ENCODE results near the gene ASB6. TPM values are rescaled to one million over a fixed set of nuclear protein-coding genes. Genes with fewer than 3 reads are reported as not detected.
"Not testable (repeated sequence)": the region's sequence is repeated elsewhere in the genome, so short reads cannot be mapped to it uniquely, and the experiment has no call there.

The ASB6 gene
- total RNA-seq, 1 donor from 2014 or later, result 14.6 TPM

DNA sequence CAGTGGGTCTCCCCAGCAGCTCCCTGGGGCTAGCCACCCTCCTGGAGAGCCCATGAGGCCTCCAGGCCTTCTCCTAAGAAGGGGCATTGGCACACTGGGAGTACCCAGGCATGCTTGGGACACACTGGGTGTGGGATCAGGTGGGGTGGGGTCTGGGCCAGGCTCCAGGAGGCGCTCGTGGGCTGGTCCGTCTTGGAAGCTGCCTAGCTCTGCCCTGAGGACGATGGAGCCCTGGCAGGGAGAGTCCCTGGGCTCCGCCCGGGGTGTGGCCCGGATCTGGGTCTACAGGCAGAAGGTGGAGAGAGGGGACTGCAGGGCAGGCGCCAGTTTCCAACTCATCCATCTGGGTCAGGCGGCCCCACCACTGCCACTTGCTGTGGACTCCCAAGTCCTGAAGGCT is 25.9 kb upstream of the ASB6 start:
- no peak for DNase-seq (ENCODE audit: low spot score)

DNA sequence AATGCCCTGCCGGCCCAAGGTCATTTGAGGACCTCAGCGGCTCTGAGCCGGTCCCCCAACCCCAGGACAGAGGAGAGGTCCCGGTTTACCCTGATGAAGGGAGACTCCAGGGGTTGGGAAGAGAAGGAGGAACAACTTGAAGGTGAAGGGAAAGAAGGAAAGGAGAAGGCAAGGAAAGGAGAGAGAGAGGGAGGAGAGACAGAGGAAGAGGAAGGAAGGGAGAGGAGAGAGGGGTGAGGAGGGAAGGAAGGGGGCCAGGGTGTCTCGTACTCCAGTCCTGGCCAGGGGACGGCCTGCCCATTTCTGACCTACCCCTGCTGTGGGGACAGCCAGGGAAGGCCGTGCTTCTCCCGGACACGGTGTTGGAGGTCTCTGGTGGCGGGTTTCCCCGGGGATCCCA is 25.4 kb upstream of the ASB6 start:
- DNase-seq (ENCODE audit: low spot score), result no peak

DNA sequence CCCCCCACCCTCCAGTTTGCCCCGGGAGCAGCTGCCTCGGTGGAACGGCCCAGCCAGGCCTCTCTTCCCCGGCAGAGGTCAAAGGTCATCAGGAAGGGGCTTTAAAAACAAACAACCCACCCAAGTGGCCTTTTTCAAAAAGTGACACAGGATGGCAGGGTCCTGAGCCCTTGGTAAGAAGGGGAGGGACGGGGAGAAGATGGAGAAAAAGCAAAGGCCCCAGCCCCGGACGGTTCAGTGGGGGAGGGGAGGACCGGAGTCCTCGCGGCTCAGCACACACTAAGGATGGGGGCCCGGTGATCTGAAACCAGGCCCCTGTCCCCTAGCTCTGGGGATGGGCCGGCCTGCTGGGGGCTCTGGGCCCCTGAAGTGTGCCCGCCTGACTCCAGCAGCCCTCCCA is 24.6 kb upstream of the ASB6 start:
- DNase-seq (ENCODE audit: low spot score), result no peak

DNA sequence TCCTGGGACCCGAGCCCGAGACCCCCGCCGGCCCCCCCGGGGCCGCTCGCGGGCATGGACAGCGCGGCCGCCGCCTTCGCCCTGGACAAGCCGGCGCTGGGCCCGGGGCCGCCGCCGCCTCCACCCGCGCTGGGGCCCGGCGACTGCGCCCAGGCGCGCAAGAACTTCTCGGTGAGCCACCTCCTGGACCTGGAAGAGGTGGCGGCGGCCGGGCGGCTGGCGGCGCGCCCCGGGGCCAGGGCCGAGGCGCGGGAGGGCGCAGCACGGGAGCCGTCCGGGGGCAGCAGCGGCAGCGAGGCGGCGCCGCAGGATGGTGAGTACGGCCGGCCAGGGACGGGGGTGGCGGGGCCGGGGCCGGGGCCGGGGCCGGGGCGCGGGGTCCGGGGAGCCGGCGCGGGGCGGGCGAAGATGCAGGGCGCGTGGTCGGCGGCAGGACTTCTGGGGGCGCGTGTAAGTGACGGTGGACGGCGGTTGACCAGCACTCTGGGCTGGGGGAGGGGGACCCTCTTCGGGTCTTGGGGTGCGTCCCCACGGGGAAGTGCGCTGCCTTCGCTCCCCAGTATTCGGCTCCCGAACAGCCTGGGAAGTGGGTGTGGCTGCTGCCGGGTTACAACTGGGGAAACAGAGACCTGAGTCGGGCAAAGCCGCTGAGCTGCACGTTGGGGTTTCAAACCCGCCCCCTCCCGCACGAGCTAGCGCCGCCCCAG is 24.0 kb upstream of the ASB6 start:
- DNase-seq (ENCODE audit: low spot score), result no peak

DNA sequence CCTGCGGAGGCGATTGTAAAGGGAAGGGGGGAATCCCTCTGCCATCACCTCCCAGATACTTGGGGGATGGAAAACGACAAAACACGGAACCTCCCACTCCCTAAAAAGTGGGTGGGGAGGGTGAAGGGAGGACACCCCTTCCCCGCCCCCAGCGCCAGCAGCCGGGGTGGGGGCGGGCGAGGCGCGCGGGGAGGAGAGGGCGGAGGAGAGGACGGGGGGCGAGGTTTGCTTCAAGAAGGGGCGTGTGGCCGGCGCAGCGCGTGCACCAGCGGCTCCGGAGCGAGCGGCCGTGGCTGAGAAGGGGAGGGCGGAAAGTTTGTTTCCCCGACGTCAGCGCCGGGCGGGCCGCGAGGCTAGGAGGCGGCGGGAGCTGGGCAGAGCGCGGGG is 23.4 kb upstream of the ASB6 start, which contains the start of gene PRRX2:
TSS of gene PRRX2 (plus strand) at position 259 of the 387 bp plus-strand sequence. CDS start 221 bp downstream, outside the sequence.
- DNase-seq (ENCODE audit: low spot score), result no peak

DNA sequence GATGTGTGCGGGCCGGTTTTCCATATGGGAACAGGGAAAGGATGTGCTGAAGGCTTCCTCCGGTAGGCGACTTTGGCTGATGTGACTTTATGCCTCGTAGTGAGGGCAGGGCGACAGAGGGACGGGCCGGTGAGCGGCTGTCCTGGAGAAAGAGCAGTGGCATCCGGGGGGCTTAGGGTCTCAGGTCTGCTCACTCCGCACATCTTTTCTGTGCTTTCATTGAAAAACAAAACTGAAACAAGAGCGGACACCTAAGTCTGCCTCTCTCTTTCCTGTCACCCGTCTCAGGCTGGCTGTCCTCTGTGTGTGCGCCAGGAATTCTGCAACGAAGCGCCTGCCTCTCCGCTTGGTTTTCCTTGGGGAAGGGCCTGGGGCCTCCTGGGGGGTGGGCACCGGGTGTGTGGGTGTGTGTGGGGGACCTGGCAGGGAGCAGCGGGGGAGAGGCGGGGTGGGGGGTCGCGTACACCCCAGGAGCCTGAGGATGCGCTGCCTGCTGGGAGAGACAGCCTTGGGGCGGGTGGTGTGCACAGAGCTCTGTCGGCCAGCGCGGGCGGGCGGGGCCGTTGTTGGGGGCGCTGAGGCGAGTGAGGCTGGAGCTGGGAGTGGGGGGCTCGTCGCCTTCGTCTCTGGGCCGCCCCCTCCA is 22.9 kb upstream of the ASB6 start:
- no peak for DNase-seq (ENCODE audit: low spot score)

DNA sequence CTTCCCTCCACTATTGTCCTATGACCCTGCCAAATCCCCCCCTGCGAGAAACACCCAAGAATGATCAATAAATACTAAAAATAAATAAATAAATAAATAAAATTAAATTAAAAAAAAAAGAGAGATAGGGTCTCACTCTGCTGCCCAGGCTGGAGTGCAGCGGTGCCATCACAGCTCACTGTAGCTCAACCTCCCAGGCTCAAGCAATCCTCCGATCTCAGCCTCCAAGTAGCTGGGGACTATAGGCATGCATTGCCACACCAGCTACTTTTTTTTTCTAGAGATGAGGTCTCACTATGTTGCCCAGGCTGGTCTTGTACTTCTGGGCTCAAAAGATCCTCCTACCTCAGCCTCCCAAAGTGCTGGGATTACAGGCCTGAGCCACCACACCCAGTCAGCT is 20.3 kb upstream of the ASB6 start:
- DNase-seq (ENCODE audit: low spot score), result not testable (repeated sequence)

DNA sequence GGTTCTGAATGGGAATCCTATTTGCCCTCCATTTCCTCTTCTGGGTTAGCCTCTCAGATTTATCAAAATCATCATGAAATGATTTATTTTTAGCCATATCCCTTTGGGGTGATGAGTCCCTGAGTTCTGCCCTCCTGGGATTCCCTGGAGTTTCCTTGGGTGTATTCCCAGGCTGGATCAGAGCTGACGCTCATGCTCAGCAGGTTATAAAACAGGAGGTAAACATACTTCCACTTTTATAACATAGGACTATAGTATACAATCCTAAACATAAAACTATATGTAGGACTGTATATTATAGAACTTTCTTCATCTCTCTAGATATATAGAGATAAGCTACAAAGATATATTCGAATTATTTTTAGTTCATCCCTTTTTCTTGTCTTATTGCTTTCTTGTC is 19.1 kb upstream of the ASB6 start:
- no peak for DNase-seq (ENCODE audit: low spot score)

DNA sequence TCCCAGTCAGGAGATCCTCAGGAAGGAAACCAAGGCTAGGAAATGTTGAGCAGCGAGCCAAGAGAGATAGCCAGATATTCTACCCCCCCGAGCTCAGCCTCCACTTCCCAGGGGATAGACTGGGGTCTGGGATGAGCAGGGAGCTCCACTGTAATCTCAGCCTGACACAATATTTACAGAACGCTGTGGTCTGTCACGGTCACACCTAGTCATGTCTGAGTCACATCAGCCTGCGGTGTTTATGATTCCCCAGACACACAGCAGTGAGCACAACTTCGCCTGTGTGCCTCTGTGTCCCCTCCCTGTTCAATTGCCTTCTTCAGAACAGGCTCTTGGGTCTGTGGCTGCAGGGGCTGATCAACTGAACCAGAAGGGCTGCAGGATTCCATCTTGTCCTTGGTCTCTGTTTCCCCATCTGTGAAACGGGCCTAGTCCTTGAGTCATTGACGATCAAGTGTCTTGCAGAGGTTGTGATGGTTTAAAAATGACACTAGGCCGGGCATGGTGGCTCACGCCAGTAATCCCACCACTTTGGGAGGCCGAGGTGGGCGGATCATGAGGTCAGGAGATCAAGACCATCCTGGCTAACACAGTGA is 14.9 kb upstream of the ASB6 start:
- DNase-seq (ENCODE audit: low spot score), result no peak

DNA sequence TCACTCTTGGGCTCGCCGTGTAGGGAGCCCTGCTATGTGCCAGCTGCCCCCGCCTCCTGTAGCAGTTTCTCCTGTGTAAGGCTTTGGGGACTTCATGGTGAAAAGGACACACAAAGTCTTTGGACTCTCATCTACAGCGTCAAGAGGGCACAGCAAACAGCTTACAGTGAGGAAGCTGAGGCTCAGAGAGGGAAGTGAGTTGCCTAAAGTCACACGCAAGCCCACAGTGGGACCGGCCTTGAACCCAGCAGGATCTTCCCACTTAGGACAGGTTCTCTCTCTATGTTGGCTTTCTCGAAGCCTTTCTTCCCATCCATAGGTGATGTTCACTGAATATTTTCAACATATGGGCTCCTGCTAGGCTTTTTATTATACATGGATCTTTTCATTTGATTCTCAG is 13.7 kb upstream of the ASB6 start:
- DNase-seq (ENCODE audit: low spot score), result no peak

DNA sequence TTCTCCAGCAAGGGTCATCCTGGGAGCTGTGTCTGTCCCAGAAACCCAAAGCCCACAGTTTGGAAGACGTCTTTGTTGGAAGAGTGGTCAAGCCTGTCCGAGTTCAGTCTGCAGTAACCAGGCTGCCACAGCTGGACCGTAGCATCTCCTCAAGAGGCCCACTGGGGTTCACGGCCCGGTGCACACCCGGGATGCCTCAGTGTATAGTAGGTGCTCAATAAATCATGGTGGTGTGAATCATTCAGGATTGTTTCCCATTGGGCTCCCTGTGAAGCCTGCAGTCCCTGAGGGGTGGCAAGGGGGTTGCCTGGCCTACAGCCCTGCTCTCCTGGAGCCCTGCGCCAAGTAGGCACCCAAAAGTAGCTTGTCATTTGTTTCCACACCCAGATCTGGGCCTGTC is 13.2 kb upstream of the ASB6 start:
- no peak for DNase-seq (ENCODE audit: low spot score)

DNA sequence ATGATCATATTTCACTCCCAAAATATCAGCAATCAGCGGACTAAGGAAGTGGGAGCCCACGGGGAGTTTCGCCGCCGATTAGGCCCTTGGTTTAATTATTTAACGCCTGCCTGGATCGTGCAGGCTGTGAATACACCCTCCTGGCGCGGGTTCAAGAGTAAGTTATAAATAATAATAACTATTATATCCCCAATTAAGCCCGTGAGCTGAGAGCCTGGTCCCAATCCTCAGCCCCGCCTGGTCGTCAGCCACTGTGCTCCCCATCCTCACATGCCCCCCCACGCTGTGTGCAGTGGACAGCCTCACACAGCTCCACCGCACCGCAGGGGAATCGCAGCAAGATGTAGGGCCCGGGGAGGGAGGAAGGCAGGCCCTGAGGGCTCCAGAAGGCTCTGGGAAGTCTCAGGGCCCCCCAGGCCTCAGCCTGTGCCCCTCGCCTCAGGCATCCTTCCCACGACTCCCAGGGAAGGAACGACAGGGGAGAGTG is 12.6 kb upstream of the ASB6 start:
- no peak for DNase-seq (ENCODE audit: low spot score)

DNA sequence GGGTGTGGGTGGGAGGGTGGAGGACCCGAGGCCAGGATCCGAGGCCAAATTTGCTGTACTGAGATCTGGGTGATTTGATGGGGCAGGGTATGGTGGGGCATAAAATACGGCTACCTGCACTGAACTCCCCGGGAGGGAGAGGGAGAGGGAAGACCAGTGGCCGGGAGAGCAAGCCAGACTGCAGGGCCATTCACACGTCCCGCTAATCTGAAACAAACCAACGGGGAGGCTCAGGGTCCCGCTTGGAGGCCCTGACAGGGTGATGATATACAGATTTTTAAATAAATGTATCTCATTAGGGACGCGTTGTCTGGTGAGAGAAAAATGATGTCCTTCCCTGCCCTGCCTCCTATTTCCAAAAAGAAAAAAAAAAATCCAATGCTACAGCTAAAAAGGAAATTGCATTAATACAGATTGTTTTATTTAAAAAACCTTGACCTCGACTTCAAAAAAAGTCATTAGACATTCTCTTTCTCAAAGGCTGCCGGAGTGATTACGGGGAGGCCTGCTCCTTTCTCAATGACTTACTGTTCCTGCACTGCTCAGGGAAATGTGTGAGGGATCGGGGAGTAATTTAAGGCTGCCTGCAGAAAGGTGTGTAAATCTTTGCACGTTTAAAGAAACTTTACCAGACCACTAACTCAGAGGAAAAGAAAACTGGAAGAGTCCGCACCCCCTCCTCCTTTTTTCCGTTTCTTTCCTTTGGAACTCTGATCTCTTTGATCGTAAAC is 12.0 kb upstream of the ASB6 start:
- DNase-seq (ENCODE audit: low spot score), result no peak

DNA sequence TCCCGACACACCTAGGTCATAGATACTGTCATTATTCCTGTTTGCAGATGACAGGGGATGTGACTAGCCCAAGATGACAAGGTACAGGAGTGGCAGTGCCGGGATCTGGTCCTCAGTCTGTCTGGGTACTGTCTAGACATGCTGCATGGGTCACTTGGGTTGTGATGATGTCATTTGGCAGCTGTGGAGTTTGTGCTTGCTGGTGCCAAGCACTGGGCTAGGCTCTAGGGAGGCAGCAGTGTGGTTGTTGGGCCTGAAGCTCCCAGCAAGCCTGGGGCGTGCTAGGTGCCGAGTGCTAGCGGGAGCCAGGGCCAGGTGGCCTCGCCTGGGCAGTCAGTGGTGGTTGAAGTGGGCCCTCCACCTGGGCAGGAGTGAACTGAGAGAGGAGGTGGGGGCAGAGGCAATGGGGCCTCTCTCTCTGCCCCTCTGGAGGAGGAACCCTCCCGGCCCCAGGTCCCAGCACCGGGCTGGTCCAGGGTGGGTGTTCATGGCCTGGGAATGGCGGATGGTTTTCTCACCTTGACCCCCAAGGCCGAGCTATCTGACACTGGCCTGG is 8.8 kb upstream of the ASB6 start:
- no peak for DNase-seq (ENCODE audit: low spot score)

DNA sequence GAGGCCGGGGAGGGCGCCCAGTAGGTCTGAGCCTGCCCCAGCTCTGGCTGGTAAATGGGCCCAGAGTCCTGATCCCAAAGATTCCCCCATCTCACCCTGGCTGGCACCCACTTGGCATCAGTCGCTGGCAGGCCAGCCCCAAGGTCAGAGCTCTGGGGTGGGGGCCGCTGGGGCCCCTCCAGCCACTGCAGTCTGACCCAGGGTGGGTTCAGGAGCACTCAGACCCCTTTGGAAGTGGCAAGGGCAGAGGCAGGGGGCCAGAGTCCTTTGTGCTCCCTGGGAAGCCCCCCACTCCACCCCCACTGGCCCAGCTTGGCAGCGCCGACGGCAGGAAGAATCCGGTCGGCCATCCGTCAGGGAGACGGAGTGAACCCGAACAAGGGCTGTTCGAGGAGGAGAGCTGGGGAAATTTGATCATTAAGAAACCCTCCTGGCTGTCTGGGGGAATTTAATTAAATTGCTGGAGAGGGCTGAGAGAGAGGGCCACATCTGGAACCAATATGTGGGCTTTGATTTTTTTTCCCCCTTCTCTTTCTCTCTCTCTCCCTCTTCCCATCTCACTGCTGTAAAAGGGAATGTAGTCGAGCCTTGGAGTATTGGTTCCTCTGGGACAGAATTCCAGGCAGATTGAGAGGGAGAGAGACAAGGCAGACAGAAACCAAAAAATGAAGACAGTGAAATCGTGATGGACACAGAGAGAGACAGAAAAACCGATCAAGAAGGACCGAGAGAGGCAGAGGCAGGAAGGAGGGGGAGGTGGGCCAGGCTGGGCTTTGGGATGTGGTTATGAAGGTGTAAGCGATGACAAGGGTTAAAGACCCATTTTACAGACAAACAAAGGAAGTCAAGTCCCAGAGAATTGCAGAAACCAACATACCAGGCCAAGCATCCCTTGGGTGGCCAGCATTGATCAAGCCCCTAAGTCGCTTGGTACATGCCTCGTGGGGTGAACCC is 8.1 kb upstream of the ASB6 start:
- DNase-seq (ENCODE audit: low spot score), result no peak

DNA sequence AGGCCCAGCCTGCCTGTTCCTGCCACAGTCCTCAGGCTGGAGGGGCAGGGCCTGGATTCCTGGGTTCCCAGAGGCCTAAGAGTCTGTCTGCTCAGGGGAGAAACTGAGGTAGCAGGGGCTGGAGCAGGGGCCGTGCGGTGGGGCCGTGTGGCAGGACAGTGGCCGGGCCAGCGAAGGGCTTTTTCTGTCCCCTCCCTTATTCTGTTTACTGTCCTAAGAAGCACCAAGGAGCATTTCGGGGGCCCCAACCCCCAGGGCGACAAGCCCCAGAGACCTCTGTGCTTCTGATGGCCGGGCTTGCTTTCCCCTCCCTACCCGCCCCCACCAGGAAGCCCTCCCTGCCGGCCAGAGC is 6.8 kb upstream of the ASB6 start:
- no peak for DNase-seq (ENCODE audit: low spot score)

DNA sequence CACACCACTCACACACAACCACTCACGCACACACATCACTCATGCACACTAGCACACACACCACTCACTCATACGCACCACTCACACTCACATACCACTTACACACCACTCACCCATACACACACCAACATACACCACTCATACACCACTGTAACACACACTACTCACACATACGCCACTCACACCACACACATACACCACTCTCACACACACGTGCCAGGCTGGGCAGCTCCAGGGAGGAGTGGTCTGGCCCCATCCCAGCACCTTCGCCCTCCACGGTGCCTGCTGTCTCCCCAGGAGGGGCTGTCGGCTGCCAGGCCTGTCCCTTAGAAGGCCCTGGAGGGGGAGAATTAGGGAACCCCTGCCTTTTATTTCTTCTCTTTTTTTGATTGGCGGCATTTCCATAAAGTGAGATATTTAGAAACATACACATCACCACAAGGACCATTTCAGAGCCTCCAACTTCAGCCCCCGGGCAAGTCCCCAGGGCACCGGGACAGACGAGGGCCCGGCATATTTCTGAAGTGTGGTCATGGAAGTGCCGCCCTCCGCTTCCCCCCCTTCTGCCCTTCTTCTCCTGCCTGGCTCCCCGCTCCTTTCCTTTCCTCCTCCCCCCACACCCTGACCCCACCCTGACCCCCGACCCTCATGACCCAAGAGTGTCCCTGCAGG is 6.3 kb upstream of the ASB6 start:
- DNase-seq (ENCODE audit: low spot score), result no peak

DNA sequence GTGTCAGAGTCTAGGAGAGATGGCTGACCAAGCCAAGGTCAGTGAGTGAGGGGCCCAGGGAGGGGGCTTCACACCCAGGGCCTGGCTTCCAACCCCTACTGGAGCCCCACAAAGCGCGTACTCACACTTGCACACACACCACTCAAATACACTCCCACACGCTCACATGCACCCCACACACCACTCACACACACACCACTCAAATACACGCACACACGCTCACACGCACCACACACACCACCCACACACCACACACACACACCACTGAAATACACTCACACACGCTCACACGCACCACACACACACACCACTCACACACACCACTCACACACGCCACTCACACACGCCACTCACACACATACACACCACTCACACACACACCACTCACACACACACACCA is 5.7 kb upstream of the ASB6 start:
- DNase-seq (ENCODE audit: low spot score), result no peak

DNA sequence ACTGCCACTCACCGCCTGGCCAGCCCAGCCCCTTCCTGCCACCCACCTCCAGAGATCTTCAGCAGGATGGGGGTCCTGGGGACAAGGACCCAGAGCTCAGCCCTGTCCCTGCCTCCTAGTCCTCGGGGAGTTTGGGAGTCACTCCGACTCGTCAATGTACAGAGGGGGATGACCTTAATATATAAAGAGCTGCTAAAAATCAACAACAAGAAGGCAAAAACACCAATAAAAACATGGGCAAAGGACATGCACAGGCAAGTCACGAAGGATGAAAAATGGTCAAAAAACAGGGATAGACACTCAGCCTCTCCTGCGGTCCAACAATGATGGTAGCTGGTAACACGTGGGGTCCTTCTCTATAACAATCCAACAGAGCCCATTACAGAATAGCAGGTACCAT is 4.7 kb upstream of the ASB6 start:
- DNase-seq (ENCODE audit: low spot score), result no peak

DNA sequence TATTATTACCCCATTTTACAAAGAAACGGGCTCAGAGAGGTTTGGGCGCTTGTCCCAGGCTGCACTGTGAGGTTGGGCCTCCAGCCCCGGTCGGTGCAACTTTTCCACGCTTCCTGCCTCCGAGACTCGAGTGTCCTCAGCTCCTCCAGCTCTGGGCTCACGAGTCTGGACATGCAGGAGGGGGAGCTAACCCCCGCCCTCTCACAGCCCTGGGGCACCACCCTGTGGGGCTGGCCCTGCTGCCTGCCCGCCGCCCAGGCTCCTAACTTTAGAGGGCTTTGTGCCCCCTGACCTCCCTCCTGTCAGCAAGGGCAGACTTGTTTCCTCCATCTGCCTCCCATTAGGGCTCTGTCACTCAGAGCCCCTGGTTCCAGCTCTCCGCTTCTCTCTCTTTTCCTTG is 4.3 kb upstream of the ASB6 start:
- no peak for DNase-seq (ENCODE audit: low spot score)

All from mesenteric fat pad (tissue), 1 donor.